MM.1S (cell line): ENCODE measurements around the gene SLC44A5.

Experiments used
- DNase-seq: peaks from one replicate; pipeline ENCODE4 v3.0.0-alpha.2; 2015
- H2AFZ ChIP-seq: fragments of 300-600 bp; sonication (generic); 2 replicates; pipeline ENCODE4 v1.6.0; 2016; ENCODE audit warnings: antibody characterized with exemption, low read length
- H3F3A ChIP-seq: fragments of 300-600 bp; sonication (generic); 2 replicates; pipeline ENCODE4 v1.6.1; 2016; ENCODE audit warnings: mild to moderate bottlenecking, antibody characterized with exemption, low read length, moderate library complexity, mixed read lengths; ENCODE audit not compliant: insufficient read depth
- H3K27ac ChIP-seq: fragments of 300-600 bp; sonication (generic); 2 replicates; pipeline ENCODE4 v1.5.1; 2016; ENCODE audit warnings: mild to moderate bottlenecking, low read length
- H3K27me3 ChIP-seq: fragments of 300-600 bp; sonication (generic); replicated peaks from 2 replicates; pipeline ENCODE4 v1.6.0; 2016; ENCODE audit warnings: low read length; ENCODE audit not compliant: insufficient read depth
- H3K36me3 ChIP-seq: fragments of 300-600 bp; sonication (generic); replicated peaks from 2 replicates; pipeline ENCODE4 v1.6.1; 2016; ENCODE audit warnings: mild to moderate bottlenecking, low read length, mixed read lengths; ENCODE audit not compliant: insufficient read depth
- H3K4me1 ChIP-seq: fragments of 300-600 bp; sonication (generic); 2 replicates; pipeline ENCODE4 v1.6.1; 2016; ENCODE audit warnings: low read length, mixed read lengths
- H3K4me2 ChIP-seq: fragments of 300-600 bp; sonication (generic); 2 replicates; pipeline ENCODE4 v1.6.0; 2016; ENCODE audit warnings: low read depth, low read length
- H3K4me3 ChIP-seq: fragments of 300-600 bp; sonication (generic); 2 replicates; pipeline ENCODE4 v1.5.1; 2016; ENCODE audit warnings: low read length, mixed read lengths
- H3K79me2 ChIP-seq: fragments of 300-600 bp; sonication (generic); 2 replicates; pipeline ENCODE4 v1.6.1; 2016; ENCODE audit warnings: mixed run types, low read length, mixed read lengths
- H3K9ac ChIP-seq: fragments of 300-600 bp; sonication (generic); 2 replicates; pipeline ENCODE4 v1.6.1; 2016; ENCODE audit warnings: low read length, mixed read lengths
- H3K9me2 ChIP-seq: fragments of 300-600 bp; sonication (generic); replicated peaks from 2 replicates; pipeline ENCODE4 v1.6.1; 2016; ENCODE audit warnings: mild to moderate bottlenecking, low read length, mixed read lengths; ENCODE audit not compliant: insufficient read depth
- H3K9me3 ChIP-seq: fragments of 300-600 bp; sonication (generic); replicated peaks from 2 replicates; pipeline ENCODE4 v1.6.1; 2016; ENCODE audit warnings: mild to moderate bottlenecking, low read length, mixed read lengths; ENCODE audit not compliant: insufficient read depth
- H4K20me1 ChIP-seq: fragments of 300-600 bp; sonication (generic); 2 replicates; pipeline ENCODE4 v1.6.1; 2016; ENCODE audit warnings: mild to moderate bottlenecking, low read length, moderate library complexity, mixed read lengths; ENCODE audit not compliant: insufficient read depth
- CTCF ChIP-seq: fragments of 300-600 bp; sonication (generic); IDR thresholded peaks from 2 replicates; pipeline ENCODE4 v1.5.1; 2016; ENCODE audit warnings: antibody characterized with exemption, low read length, mixed read lengths
- EZH2 ChIP-seq: fragments of 300-600 bp; sonication (generic); optimal IDR thresholded peaks from 2 replicates; pipeline ENCODE3; 2017; ENCODE audit warnings: low read depth, mild to moderate bottlenecking, antibody characterized with exemption, low read length, mixed read lengths
- EZH2phosphoT487 ChIP-seq: fragments of 300-600 bp; sonication (generic); IDR thresholded peaks from 2 replicates; pipeline ENCODE4 v1.6.1; 2018; ENCODE audit warnings: antibody characterized with exemption, low read length

SLC44A5 gene

GRCh38 chr1:75632350-75632949 lies 21.5 kb upstream of the SLC44A5 start:
- no peak overlapping the region for H2AFZ ChIP-seq

GRCh38 chr1:75630998-75631397 lies 20.1 kb upstream of the SLC44A5 start:
- Histone ChIP-seq H3K27me3 (no peaks in the 10 kb centered on the region), H3K9me2 (no peaks in the 10 kb centered on the region), H3K79me2 (no peaks in the 10 kb centered on the region), H3F3A (no peaks in the 10 kb centered on the region), H3K9ac (no peak overlapping the region), H3K4me1 (no peaks in the 10 kb centered on the region), H2AFZ (no peak overlapping the region), H3K9me3 (no peaks in the 10 kb centered on the region), H3K36me3 (no peaks in the 10 kb centered on the region), H4K20me1 (no peaks in the 10 kb centered on the region), H3K4me3 (no peak overlapping the region), H3K4me2 (no peak overlapping the region), H3K27ac (no peak overlapping the region)
- TF ChIP-seq CTCF (no peak), EZH2phosphoT487 (no peak), EZH2 (no peak)
- DNase-seq, result no peak

More at GRCh38 chr1:75632350-75632949, 21.5 kb upstream of the SLC44A5 start:
- no peaks in the 10 kb centered on the region for H3K4me1 ChIP-seq
- no peaks in the 10 kb centered on the region for H3K9me3 ChIP-seq
- H3K4me3 ChIP-seq, result no peak overlapping the region
- no peak overlapping the region for H3K27ac ChIP-seq
- H3K9ac ChIP-seq, result no peak overlapping the region
- no peaks in the 10 kb centered on the region for H3K36me3 ChIP-seq
- no peak overlapping the region for H3K4me2 ChIP-seq
- DNase-seq, result peak; percentile 43
- no peaks in the 10 kb centered on the region for H3K9me2 ChIP-seq
- H4K20me1 ChIP-seq, result no peaks in the 10 kb centered on the region
- no peaks in the 10 kb centered on the region for H3F3A ChIP-seq
- TF ChIP-seq EZH2phosphoT487 (no peak), CTCF (peak; percentile 73)
- no peaks in the 10 kb centered on the region for H3K79me2 ChIP-seq
- H3K27me3 ChIP-seq, result no peaks in the 10 kb centered on the region

- Histone ChIP-seq H4K20me1 (no peaks in the 10 kb centered on the region), H3K4me1 (no peaks in the 10 kb centered on the region), H2AFZ (no peak overlapping the region), H3K79me2 (no peaks in the 10 kb centered on the region), H3K9ac (no peak overlapping the region), H3K27me3 (no peaks in the 10 kb centered on the region), H3K9me2 (no peaks in the 10 kb centered on the region), H3K36me3 (no peaks in the 10 kb centered on the region), H3K9me3 (no peaks in the 10 kb centered on the region), H3F3A (no peaks in the 10 kb centered on the region), H3K27ac (no peak overlapping the region), H3K4me2 (no peak overlapping the region), H3K4me3 (no peak overlapping the region)
- no peak for TF ChIP-seq EZH2
- TF ChIP-seq EZH2phosphoT487, result no peak
- no peak for TF ChIP-seq CTCF
- no peak for DNase-seq
Observed at GRCh38 chr1:75630004-75630594, 19.2 kb upstream of the SLC44A5 start.
